Spinal cord (tissue), 10 donors: ENCODE data around the gene CYP26C1. TPM values are rescaled to one million over a fixed set of nuclear protein-coding genes. Genes with fewer than 3 reads are reported as not detected.

ENCODE experiments used
- DNase-seq, 6 donors: peaks; one replicate each; pipeline versions ENCODE4 v3.0.0 to v3.0.0-alpha.2; 2013 to 2015; ENCODE audit warnings: low spot score in 6 of 6, low read depth in 4 of 6
- H3K27ac ChIP-seq: one replicate; pipeline ENCODE4 v1.5.1; 2013; ENCODE audit warnings: low read depth, low read length, control low read depth
- H3K27me3 ChIP-seq: one replicate; pipeline ENCODE4 v1.6.1; 2013; ENCODE audit warnings: low read length; ENCODE audit not compliant: control insufficient read depth, insufficient read depth
- H3K36me3 ChIP-seq: one replicate; pipeline ENCODE4 v1.6.1; 2013; ENCODE audit warnings: low read length; ENCODE audit not compliant: control insufficient read depth, insufficient read depth
- H3K4me1 ChIP-seq: one replicate; pipeline ENCODE4 v1.6.1; 2013; ENCODE audit warnings: low read length; ENCODE audit not compliant: control insufficient read depth, insufficient read depth
- H3K4me3 ChIP-seq: one replicate; pipeline ENCODE4 v1.5.1; 2013; ENCODE audit warnings: low read depth, low read length, control low read depth
- H3K9me3 ChIP-seq: one replicate; pipeline ENCODE4 v1.6.1; 2013; ENCODE audit warnings: low read length; ENCODE audit not compliant: control insufficient read depth, insufficient read depth
- WGBS: methylation state at CpG from one replicate; pipeline ENCODE4 v1.1.5; 2013; ENCODE audit warnings: missing lambda C conversion rate; ENCODE audit not compliant: insufficient coverage; 5-methylcytosine and 5-hydroxymethylcytosine counted together
- polyA plus RNA-seq, 2 donors: library from polyadenylated mRNA; unstranded; fragments of 120-200 nt; gene quantifications; one replicate each; pipeline ENCODE4 v1.2.1, GENCODE V29; 2013; ENCODE audit not compliant: insufficient read length in 2 of 2
- total RNA-seq, 2 donors: library from RNA; depleted of rRNA in 1 of 2; stranded (reverse); fragments of 120-200 nt in 1 of 2; fragments of >200 nt in 1 of 2; gene quantifications; one replicate each; pipeline versions ENCODE4 v1.2.3 to v1.2.4, GENCODE V29; 2013 to 2014
- donor health status: healthy.

CYP26C1 gene
- total and polyA plus RNA-seq, 4 donors = under 0.01 to 0.11 (median 0.06) TPM; not detected in 1

DNA sequence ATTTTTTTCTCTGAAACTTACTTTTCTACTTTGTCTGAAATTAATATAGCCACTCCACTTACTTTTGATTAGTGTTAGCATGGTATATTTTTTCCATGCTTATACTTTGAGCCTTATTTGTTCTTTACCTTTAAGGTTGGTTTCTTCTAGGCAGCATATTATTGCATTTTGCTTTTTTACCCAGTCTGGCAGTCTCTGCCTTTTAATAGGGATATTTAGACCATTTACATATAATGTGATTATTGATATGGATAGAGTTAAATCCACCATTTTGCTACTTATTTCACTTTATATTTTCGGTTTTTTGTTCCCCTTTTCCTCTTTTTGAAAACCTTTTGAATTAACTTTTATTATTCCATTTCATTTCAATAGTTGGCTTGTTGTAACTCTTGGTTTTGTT lies 43.4 kb downstream of the CYP26C1 start:
- H3K27me3 ChIP-seq = no peaks in the 10 kb centered on the region
- no peak overlapping the region for H3K4me3 ChIP-seq
- H3K36me3 ChIP-seq = no peaks in the 10 kb centered on the region
- H3K4me1 ChIP-seq = no peaks in the 10 kb centered on the region
- H3K9me3 ChIP-seq = peaks cover 2% of the 10 kb centered on the region
- WGBS = no CpG with 5 or more reads among the region's 1 CpG
- no peak for DNase-seq
- no peak overlapping the region for H3K27ac ChIP-seq

GRCh38 chr10:93106631-93107072 lies 46.1 kb downstream of the CYP26C1 start:
- DNase-seq = no peak
- no peaks in the 10 kb centered on the region for H3K4me1 ChIP-seq
- WGBS = 84% methylated on average over 2 of the region's 2 CpGs

GRCh38 chr10:93110472-93111146 lies 50.0 kb downstream of the CYP26C1 start:
- Histone ChIP-seq H3K27me3 (no peaks in the 10 kb centered on the region), H3K36me3 (no peaks in the 10 kb centered on the region), H3K9me3 (no peaks in the 10 kb centered on the region), H3K4me1 (no peaks in the 10 kb centered on the region), H3K4me3 (no peak overlapping the region), H3K27ac (no peak overlapping the region)
- DNase-seq = no peak
- WGBS = 86% methylated on average over 1 of the region's 3 CpGs

More at GRCh38 chr10:93106631-93107072, 46.1 kb downstream of the CYP26C1 start:
- Histone ChIP-seq H3K27me3 (no peaks in the 10 kb centered on the region), H3K4me3 (no peak overlapping the region), H3K36me3 (no peaks in the 10 kb centered on the region), H3K27ac (no peak overlapping the region), H3K9me3 (peaks cover 2% of the 10 kb centered on the region)

DNA sequence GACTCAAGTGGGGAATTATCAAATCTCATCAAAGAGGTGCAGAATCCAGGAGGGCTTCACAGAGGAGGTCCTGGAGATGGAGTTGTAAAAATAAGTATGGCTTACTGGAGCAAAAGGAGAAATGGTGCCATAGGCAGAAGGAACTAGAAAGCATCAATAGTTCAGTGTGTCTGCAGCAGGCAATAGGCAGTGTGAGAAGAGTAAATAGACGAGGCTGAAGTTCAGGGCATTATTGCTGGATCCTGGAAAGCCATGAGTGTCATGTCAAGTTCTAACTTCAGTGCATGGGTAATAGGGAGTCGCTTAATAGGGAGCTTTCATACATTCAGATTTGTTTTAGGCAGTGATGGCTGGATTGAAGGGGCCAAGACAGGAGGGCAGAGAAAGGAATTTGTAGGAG lies 52.4 kb downstream of the CYP26C1 start:
- Histone ChIP-seq H3K4me1 (no peaks in the 10 kb centered on the region), H3K9me3 (no peaks in the 10 kb centered on the region), H3K36me3 (no peaks in the 10 kb centered on the region), H3K4me3 (no peak overlapping the region), H3K27ac (no peak overlapping the region), H3K27me3 (no peaks in the 10 kb centered on the region)
- no peak for DNase-seq
- 81% methylated on average over 2 of the region's 2 CpGs for WGBS

GRCh38 chr10:93115661-93116383 lies 55.2 kb downstream of the CYP26C1 start:
- H3K4me3 ChIP-seq = no peak overlapping the region
- no CpG with 5 or more reads among the region's 4 CpGs for WGBS
- DNase-seq = peak in 2 of 6 donors; percentile 8 to 41
- H3K27ac ChIP-seq = no peak overlapping the region
- no peaks in the 10 kb centered on the region for H3K27me3 ChIP-seq
- no peaks in the 10 kb centered on the region for H3K36me3 ChIP-seq
- H3K9me3 ChIP-seq = no peaks in the 10 kb centered on the region
- no peaks in the 10 kb centered on the region for H3K4me1 ChIP-seq

Other genes with a start within 250 kb of the CYP26C1 start
- 10 to 100 TPM; 22.8 to 46.6 TPM for gene EXOC6, start 212.3 kb upstream of the CYP26C1 start, total RNA-seq
- 10 to 100 TPM; 16.5 to 19.7 TPM for gene EXOC6, start 212.3 kb upstream of the CYP26C1 start, polyA plus RNA-seq
- gene CYP26A1, start 13.1 kb downstream of the CYP26C1 start, total RNA-seq = under 1 TPM; 0.20 to 0.28 TPM
- gene CYP26A1, start 13.1 kb downstream of the CYP26C1 start, polyA plus RNA-seq = under 1 TPM; 0.30 to 0.42 TPM